ENCODE results near the gene NLGN2. TPM values are rescaled to one million over a fixed set of nuclear protein-coding genes. Genes with fewer than 3 reads are reported as not detected.
A peak's percentile ranks its signal among the peaks of the same experiment; 100 is the strongest.

NLGN2 gene
- total and polyA plus RNA-seq, 2 of the 8 experiments (the other 6 are each of a cell fraction or from before 2014, with no cell fraction given), result 21.2 to 62.8 TPM

DNA sequence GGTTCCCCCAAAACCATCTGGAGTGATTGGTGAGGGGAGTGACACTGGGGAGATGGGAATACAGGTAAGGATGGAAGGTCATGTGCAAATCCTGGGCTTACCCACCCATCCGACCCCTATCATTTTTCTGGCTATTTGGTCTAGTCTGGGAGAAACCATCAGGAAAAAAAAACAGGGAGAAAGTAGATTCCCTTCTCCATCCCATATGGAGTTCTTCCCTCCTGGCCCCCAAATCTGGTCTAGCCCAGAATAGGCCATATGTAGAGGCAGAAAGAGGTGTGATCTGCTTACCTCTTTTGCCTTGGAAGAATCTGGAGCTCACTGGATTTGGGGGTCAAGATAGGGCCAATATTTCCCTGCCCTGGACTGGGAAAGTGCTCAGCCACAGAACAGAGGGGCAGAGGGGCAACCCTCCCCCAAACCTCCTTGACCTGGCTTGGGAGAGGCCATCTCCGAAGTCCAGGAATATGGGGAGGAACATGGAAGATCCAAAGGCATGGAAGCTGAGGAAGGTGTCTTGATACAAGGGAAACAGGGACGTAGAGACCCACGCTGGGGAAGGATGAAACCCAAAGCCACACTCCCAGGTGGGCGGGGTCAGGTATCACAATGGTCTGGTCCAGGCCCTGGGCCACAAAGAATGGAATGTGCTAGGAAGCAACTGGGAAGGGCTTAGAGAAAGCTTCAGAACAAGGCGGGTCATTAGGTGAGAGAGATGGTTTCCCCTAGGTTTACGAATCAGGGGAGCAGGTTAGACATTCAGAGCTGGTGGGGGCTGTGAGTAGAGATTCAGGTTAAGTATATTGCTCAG is 53.4 kb downstream of the NLGN2 start:
- H3K79me2 ChIP-seq (ENCODE audit: control insufficient read depth in 1 of 2, insufficient read depth in 2 of 2, low read length in 2 of 2), result no peaks in the 10 kb centered on the region
- H2BK12ac ChIP-seq (ENCODE audit: low read depth, low read length), result no peak overlapping the region
- CTCF ChIA-PET (ENCODE audit: partially characterized antibody), result interaction anchor here (1.0 to 2.1 kb wide), 7 partner anchors 15 to 100 kb away, joined by 3 to 7 read pairs (median 5); partner anchors contain the start of gene ZBTB4
- H4K20me1 ChIP-seq (replicated peaks in 1 of 2; ENCODE audit: control insufficient read depth in 1 of 2, insufficient read depth in 2 of 2, low read length in 2 of 2), result no peaks in the 10 kb centered on the region
- H3K4ac ChIP-seq (replicated peaks; ENCODE audit: insufficient read length, low read depth, low read length), result no peak overlapping the region
- H3K27me3 ChIP-seq (replicated peaks in 1 of 4; ENCODE audit: control insufficient read depth in 3 of 4, extremely low read depth in 1 of 4, insufficient read depth in 3 of 4, low read length in 3 of 4), result no peaks in the 10 kb centered on the region
- peaks cover 2 to 13% (median 7%) of the 10 kb centered on the region in 4 experiments for H3K4me1 ChIP-seq (replicated peaks in 1 of 4; ENCODE audit: control insufficient read depth in 3 of 4, insufficient read depth in 4 of 4, low read length in 3 of 4)
- no peaks in the 10 kb centered on the region for H3K23me2 ChIP-seq (ENCODE audit: low read depth, low read length)
- 77% methylated on average over 7 of the region's 7 CpGs; no CpG with 5 or more reads in 1 of the 2 experiments for WGBS, 2 experiments (ENCODE audit: extremely low coverage in 1 of 2, insufficient coverage in 1 of 2, insufficient read length in 1 of 2, insufficient replicate concordance in 2 of 2, low coverage in 1 of 2, low lambda C conversion rate in 2 of 2, missing lambda C conversion rate in 1 of 2)
- H2AK5ac ChIP-seq (ENCODE audit: low read depth, low read length), result no peak overlapping the region
- H3K79me1 ChIP-seq (ENCODE audit: low read depth, low read length), result no peaks in the 10 kb centered on the region
- no peak overlapping the region for H3K27ac ChIP-seq (ENCODE audit: low read depth, low read length)
- peaks cover 0 to 2% (median 0%) of the 10 kb centered on the region in 4 experiments; a peak in 3 of 8 replicates for H3K36me3 ChIP-seq (ENCODE audit: control insufficient read depth in 2 of 4, insufficient read depth in 4 of 4, low read length in 3 of 4)
- no peak overlapping the region for H3K56ac ChIP-seq (replicated peaks; ENCODE audit: insufficient read length, low read depth, low read length)
- POLR2A ChIA-PET (ENCODE audit: partially characterized antibody), result interaction anchor here (0.6 to 13.8 kb wide), 13 partner anchors 9 to 196 kb away, joined by 3 to 200 read pairs (median 4); partner anchors contain the start of genes CHRNB1, MPDU1, POLR2A and SLC35G6
- H2BK120ac ChIP-seq (replicated peaks; ENCODE audit: low read depth, low read length), result no peak overlapping the region
- H3K4me2 ChIP-seq (ENCODE audit: insufficient read depth in 1 of 2, low read depth in 2 of 2, low read length in 2 of 2), result peak overlapping the region; percentile 21; a peak in 1 of 4 replicates
- no peak overlapping the region for H4K91ac ChIP-seq (replicated peaks; ENCODE audit: insufficient read length, low read length)
- no peak overlapping the region for H3K14ac ChIP-seq (ENCODE audit: insufficient read length)
- H2BK5ac ChIP-seq (ENCODE audit: low read depth, low read length), result no peak overlapping the region; the same call in 1 of the 2 replicates
- H4K8ac ChIP-seq (ENCODE audit: extremely low read depth, insufficient read depth, low read length), result no peak overlapping the region
- peak; percentile 72 for FAIRE-seq
- H3K4me3 ChIP-seq (ENCODE audit: extremely low read depth in 1 of 4, insufficient read depth in 2 of 4, low read depth in 3 of 4, low read length in 4 of 4), result no peak overlapping the region
- H2BK20ac ChIP-seq (ENCODE audit: low read length), result no peak overlapping the region
- no peak overlapping the region for H3K23ac ChIP-seq (ENCODE audit: insufficient read length)
- no peaks in the 10 kb centered on the region for H3K9me3 ChIP-seq (ENCODE audit: insufficient read depth in 2 of 2, low read depth in 1 of 2, low read length in 1 of 2)
- H3K18ac ChIP-seq (ENCODE audit: extremely low read depth, low read length), result 0 out of 2 replicates have a peak overlapping the region, but pooled peaks have one; percentile 68
- no peak overlapping the region for H2AFZ ChIP-seq (ENCODE audit: low read length)
- H2BK15ac ChIP-seq (ENCODE audit: low read length), result 0 out of 2 replicates have a peak overlapping the region, but pooled peaks have one; percentile 29
- H4K5ac ChIP-seq (ENCODE audit: insufficient read length, low read depth, low read length), result no peak overlapping the region
- H3K9ac ChIP-seq (replicated peaks in 1 of 4; ENCODE audit: extremely low read depth in 1 of 4, low read depth in 3 of 4, low read length in 3 of 4), result no peak overlapping the region
- peak in 1 of 2 experiments; percentile 74 for DNase-seq (ENCODE audit: low read depth in 1 of 2, low spot score in 2 of 2)
- TF ChIP-seq EP300 (IDR thresholded peaks at IDR 0.05; ENCODE audit: borderline replicate concordance in 1 of 2, low read depth in 2 of 2, low read length in 2 of 2) (peak in 1 of 2 experiments; percentile 80; a peak in 1 of 3 replicates), HDAC6 (IDR thresholded peaks at IDR 0.05; ENCODE audit: low read depth, low read length) (no peak), ZNF274 (IDR thresholded peaks at IDR 0.05; ENCODE audit: borderline replicate concordance, extremely low read depth, low read length) (no peak), JUND (IDR thresholded peaks at IDR 0.05; ENCODE audit: low read length) (peak; percentile 31; the same call in 1 of the 2 replicates), CTBP2 (IDR thresholded peaks at IDR 0.05; ENCODE audit: borderline replicate concordance, insufficient read depth, insufficient read length, low read length) (no peak), EGR1 (IDR thresholded peaks at IDR 0.05; ENCODE audit: borderline replicate concordance, low read depth, low read length) (no peak), BACH1 (IDR thresholded peaks at IDR 0.05; ENCODE audit: low read length) (no peak), TAF7 (optimal IDR thresholded peaks at IDR 0.05; ENCODE audit: borderline replicate concordance, low read depth, low read length) (no peak), NANOG (IDR thresholded peaks at IDR 0.05; ENCODE audit: insufficient read depth, low read depth, low read length, poor library complexity, severe bottlenecking) (no peak), SIX5 (IDR thresholded peaks at IDR 0.05; ENCODE audit: low read depth, low read length) (no peak), RBBP5 (IDR thresholded peaks at IDR 0.05; ENCODE audit: borderline replicate concordance, low read depth, low read length) (no peak)
